HG02610 (cell line): ENCODE data around the gene KCNJ16.

Experiments
- ATAC-seq: cut with Tn5 transposase; IDR thresholded peaks from one replicate; pipeline ENCODE4 v1.9.1; 2021; ENCODE audit warnings: mild to moderate bottlenecking, moderate library complexity; ENCODE audit not compliant: unreplicated experiment

KCNJ16 gene

DNA sequence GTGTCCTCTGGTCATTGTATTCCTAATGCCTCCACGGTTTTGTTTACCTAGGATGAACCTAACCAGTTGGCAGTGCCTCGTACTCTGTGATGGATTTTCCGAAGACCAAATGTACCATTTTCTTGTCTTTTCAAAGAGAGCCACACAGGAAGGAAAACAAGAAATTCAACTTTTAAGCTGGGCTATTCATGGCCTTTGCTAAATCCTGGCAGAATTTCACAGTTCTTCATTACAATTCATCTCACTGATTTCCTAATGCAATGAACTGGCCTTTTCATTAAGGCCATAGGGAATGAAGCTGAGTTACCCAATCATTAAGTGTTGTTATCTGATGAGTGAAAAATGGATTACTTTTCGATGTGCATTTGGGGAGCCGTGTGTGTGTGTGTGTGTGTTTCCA, 7.9 kb upstream of the KCNJ16 start:
- ATAC-seq, result no peak

DNA sequence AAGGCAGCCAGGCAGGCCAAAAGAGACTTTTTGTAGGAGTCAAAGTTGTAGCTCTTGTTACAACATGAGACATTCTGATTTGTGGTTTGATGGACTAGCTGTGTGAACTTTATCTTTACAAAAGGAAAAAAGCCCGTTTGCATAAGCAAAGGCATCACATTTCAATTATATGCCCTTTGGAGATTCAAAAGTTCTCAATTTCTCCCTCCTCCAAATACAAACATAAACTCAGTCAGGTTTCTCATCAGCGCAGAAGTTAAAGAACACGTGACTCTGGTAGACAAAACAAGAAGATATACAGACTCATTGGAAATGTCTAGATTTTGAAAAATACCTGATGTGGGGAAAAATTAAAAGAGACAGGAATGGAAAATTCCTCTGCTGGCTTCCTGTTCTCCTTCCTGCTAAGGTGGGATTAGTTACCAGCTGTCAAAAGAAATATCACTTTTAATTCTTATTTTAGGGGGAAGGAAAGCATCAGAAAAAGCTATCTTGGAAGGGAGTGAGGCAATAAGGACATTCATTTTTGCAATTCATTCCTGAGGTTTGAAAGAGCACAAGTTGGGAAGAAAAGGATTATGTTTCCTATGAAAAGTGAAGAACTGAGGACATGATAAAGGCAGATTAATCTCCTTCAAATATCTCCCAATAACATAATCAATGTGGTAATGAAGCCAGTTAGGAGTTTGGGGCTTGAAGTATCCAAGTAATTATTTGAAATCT, 4.6 kb upstream of the KCNJ16 start:
- no peak for ATAC-seq

DNA sequence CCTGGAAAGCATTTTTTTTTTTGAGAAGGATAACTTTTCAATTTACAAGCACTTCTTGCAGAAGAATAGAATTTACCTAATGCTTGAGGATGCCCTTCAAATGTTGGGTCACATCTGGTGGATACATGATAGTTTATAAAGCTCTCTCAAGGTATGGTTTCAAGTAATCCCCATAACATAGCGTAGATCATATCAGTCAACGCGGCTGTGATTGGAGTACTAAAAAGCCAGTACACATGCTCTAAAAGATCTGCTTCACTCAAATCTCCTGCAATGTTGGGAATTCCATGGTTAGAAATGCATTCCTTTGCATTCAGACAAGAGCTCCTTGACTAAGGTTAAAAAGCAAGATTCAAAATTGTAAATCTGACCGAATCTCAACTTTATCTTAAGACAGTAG, 3.9 kb upstream of the KCNJ16 start:
- no peak for ATAC-seq

DNA sequence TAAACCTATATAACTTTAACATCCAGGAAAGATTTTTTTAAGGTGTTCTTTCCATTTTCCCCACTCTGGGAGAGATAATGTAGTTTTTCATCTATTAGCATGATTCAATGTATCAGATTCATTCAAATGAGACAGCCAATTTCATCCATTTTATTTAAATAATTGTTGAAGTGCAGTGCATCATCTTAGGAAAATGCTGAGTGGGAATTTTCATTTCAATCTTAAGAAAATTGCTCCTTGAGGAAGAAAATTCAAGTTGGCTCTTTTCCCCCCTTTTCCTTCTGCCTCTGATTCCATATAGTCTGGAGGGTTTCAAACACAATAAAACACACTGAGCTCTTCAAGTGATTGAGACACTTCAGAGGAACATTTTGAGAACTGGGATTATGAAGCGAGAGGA, 3.4 kb upstream of the KCNJ16 start:
- no peak for ATAC-seq

DNA sequence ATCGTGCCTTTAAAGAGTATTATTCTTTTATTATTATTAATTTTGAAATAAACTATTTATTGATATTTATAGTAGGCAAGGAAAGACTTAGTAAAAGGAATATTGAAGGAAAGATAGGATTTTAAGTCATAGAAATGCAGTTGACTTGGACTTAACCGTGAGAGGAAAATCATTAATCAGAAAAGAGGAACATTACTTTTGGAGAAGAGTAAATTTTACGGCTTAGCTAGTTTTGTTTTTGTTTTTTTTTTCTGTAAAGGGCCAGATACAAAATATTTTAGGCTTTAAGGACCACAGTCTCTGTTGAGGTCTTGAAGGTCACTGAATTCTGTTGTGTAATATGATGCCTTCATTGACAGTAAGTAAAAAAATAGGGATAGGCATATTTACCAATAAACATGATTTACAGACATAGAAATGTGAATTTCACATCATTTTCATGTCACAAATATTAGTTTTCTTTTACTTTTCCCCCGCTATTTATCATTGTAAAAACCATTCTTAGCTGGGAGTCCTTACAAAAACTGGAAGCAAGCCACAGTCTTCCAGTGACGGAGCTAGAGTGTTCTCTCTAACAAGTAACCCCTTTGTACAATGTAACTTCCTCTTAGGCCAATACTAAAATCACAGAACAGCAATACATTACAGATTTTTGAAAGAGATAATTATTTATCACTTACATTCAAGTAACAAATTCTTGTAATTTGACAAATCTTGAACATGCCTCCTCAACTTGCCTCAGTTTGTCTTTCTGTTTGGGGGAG, 2.3 kb upstream of the KCNJ16 start:
- ATAC-seq, result no peak

DNA sequence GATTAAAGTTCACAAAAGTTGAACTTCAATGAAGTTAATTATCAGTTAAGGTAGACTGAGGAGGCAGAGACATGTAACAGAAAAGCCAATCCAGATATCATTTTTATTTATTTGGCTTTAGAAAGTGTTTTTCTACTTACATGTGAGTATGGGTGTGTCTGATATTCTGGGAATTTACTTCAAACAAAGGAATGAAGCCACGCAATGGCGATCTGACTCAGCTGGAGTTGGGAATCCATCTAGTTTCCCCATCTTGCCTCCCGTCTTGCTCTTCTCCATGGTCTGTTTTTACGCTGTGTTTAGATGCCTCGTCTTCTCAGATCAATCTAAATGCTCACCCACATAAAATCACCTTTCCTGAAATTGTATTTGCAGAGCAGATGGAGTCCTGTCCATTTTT, 1.7 kb upstream of the KCNJ16 start:
- no peak for ATAC-seq

DNA sequence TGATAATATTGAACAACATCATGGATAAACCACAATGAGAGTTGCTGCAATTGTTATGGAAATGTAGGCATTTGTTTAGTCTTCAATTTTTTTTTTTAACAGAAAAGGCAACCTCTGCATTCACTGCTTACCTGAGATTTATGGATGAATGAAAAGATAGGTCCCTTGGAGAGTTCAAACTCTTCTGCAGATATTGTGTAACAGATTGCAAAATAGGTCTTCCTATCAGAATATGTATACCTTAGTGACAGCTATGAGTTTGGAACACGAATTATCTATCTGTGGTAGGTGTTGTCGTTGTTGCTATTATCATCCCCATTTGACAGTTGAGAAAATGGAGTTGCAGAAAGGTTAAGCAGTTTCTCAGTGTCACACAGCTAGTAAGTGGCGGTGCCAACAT, 1.2 kb upstream of the KCNJ16 start:
- no peak for ATAC-seq

DNA sequence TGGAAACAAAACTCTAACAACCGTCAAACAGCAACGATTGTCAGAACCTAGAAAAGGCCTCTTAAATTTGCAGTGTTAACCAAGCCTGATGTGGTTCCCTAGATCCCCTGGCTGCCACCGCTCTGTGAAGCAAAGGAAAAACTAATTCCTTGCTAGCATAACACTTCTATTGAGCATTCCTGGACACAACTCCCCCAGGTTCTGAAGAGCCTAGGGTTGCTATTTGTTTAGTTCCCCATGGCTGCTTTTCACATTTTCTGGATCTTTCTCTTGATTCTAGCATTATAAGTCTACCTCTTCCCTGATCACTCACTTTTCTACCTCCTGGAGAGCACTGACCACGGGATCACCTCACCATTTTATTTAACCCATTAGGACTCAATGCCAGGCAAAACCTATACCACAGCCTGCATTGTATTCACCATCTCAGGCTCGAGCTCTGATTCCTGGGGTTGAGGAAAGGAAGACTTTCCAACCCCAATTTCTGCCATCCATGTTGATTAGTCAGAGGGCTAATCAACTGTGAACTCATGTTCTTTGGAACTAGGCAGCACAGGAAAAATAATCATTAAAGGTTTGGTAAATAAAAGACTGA, 692 bp upstream of the KCNJ16 start:
- no peak for ATAC-seq

DNA sequence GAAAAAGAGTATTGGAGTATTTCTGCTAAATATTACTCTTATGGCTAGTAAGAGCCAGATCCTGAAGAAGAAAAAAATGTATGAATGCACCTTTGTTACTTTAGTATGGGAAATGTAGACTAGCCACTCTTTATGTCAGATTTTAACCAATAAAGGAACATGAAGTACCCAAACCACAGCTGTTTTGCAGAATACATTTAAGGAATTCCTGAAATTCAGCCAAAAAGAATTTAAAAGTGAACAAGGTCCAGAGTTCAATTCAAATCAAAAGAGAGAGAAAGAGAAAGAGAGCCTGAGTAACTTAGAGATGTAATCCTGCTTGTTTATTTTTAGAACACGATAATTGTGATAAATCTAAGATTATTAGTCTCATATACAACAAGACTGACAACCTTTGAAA, 1.2 kb downstream of the KCNJ16 start:
- no peak for ATAC-seq

DNA sequence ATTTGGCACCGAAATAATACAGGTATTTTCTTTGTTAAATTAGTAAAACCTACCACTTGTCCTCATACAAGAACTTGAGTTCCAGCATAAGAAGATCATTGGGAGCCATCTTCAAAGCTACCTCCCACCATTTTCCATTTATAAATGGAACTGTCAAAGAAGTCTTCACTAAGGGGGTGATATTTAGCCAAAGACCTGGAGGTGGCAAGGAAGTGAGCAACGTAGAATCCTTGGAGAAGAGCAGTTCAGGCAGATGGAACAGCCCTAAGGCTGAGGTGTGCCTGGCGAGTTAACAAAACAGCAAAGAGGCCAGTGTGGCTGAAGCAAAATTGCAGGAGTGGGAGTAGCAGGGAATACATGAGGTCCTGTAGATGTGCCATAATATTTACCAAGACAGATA, 1.8 kb downstream of the KCNJ16 start:
- ATAC-seq, result no peak

DNA sequence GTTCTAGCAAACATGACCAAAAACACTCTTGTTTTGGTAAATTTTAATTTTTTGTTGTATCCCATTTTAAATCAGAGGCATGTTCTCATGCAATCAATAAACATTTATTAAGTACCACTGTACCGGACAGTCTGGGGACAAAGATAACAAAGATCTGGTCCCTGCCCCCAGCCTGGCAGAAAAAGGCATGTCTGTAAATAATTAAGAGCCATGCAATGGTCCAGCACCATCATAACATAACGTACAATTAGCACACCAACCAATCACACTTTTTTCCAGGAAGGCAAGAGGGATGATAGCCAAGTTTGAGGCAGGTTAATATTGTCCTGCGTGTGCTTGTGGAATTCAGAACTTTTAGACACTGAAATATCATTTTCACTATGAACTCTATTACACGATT, 3.5 kb downstream of the KCNJ16 start:
- ATAC-seq, result no peak

DNA sequence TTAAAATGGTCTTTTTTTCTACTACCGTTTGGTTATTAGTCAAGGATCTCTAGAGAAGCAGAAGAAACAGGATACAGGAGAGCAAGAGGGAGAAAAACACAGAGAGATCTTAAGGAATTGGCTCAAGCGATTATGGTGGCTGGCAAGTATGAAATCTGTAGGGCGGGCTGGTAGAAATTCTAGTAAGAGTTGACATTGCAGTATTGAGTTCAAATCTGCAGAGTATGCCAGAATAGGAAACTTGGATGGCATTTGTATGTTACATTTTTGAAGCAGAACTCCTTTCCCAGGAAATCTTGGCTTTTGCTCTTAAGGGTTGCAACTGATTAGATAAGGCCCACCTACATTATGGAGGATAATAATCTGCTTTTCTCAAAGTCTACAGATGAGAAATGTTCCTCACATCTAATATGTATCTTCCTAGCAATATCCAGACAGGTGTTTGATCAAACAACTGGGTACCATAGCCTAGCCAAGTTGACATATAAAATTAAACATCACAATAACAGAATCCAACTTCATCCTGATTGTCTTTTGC, 4.0 kb downstream of the KCNJ16 start:
- ATAC-seq, result no peak

DNA sequence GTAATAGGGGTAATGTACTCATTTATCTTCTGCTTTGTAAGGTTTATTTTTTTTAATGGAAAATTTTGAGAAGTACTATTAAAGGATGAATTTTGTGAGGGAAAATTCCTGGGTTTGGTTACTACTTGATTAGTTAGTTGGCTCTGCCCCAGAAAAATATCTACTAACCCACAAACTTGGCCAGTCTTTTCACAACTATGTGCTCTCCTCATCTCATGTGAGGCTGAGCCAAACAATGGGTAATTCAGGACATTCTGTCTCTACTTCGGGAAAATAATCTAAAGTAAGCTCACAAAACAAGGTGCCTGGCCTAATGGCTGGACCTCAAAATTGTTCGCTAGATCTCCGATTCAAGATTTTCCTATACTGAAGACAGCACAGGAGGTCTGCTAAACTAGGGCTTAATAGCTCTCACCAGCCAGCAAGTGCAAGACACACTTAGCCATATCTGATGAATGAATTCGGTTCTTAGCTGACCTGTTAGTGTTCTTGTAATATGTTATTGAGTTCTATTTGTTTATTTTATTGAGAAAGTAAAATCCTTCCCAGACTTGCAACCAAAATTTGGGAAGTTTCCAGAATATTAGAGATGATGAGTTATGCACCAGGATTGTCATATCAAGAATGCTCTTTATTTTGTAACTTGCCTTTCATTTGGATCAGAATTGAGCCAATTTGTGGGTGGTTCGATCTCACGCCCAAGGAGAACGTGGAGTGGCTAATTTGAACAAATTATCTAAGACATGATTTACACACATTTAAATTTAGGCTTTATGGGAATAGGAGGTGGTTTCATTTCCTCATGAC, 5.7 kb downstream of the KCNJ16 start:
- ATAC-seq, result no peak

DNA sequence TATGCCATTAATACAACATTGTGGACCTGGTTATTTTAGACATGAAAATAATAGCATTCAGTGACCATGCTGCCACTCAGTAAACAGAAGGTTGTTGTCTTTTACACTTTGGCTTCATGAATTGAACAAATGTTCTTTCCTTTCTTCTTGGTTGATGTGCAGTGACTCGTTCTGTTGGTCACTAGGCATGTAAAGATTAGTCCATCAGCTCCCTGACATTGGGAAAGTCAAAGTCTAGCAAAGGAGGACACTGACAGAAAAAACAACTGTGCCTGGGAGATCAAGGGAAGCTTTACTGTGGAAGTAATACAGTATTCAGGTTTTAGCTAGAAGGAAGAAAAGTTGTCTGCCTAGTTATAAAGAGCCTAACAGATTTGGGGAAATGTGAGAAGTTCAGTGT, 6.9 kb downstream of the KCNJ16 start:
- no peak for ATAC-seq

DNA sequence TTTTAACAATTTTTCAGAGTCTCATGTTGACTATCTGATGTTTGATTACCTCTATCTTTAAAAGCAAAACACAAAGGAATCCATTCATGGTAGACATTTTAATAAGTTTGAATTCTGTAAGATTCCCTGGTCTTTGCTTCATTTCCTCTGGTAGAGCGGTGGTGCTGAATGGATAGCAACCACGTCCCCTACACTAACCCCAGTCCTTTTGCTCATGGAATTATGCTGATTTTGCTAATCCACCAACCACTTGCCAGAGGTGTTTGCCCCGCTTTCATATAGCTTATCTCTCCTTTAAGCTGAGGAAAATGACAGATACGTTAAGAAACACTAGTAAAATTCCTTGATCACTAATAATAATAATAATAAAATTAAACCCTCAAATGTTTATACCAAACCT, 9.5 kb downstream of the KCNJ16 start:
- no peak for ATAC-seq

DNA sequence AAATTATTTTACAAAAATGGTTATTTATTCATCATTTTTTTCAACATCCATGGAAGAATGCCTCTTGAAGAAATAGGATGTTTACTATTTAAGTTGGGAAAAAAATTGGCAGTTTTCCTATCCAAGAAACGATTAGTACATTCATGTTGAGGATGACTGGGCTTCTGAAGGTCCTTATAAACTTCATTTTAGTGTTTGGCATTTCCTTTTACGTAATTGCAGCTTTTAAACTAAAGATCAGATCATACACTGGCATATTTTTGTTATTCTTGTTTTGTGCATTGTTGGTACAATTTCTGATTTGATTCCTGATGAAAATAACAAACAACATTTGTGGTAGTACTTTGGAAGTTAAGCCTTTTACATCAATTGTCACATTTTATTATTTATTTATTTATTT, 11.5 kb downstream of the KCNJ16 start:
- ATAC-seq, result no peak

DNA sequence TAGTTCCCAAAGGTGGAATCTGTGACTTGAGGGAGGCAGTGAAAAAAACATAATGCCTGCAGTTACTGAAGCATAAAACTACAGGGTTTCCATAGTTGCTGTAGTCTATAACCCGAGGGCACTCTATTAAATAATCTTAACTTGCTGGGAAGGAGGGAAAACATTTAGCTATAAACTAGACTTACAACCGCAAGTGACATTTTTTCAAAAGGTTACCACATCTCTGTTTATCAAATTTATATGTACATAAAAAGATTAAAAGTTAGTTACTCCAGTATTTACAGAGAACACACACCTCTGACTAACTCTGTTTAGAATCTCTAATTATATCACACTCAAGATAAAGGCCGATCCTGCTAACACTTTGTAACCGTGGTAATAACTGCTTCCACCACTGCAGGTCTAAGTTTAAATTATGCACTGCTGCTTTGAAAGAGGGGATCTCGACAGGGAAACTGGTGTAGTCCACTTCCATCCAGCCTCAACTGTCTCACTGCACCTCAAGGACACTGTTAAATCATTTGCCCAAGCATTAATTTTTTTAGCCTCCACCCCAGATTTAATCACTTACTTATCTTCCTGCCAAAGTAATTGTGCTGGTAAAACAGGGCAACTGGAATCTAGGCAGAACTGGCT, 14.6 kb downstream of the KCNJ16 start:
- ATAC-seq, result no peak

DNA sequence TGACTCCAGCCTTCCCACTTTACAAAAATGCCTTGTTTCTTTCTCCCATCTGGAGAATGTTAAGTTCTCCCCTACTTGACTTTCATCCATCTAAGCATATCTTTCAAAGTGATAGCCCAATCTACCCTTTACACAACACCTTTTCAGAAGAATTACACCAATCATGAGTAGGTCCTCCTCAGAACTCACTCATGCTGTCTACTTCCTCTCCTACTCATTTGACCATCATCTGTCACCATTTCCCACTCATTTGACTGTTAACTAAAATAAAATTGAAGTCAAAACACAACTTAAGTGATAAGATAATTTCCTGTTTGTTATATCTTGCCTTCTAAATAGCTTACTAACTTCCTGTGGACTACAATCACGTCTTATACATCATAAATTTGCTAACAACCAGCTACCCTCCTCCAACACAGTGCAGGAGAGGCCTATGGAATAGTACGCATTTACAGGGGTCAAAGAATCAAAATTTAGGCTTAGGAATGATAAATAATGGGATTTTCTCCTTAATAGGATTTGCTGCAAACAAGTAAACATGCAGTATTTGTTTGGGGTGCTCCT, 16.1 kb downstream of the KCNJ16 start:
- ATAC-seq, result no peak

DNA sequence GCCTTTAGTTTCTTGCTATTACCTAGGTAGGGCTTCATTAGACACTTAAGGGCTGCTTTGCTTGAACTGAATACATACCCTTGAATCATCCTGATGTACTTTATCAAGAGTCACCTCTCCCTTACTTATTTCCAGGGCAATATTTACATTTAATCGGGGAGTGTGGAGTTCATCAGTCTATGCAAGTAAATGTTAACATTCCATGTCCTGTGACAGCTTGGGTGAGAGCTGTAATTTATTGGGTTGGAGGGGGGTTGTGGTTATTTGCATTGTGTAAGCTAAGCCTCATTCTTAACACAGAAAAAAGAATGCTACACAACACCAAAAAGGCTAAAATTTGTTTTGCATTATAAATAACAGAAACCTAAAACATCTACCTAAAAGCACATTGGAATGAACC, 16.7 kb downstream of the KCNJ16 start:
- no peak for ATAC-seq

DNA sequence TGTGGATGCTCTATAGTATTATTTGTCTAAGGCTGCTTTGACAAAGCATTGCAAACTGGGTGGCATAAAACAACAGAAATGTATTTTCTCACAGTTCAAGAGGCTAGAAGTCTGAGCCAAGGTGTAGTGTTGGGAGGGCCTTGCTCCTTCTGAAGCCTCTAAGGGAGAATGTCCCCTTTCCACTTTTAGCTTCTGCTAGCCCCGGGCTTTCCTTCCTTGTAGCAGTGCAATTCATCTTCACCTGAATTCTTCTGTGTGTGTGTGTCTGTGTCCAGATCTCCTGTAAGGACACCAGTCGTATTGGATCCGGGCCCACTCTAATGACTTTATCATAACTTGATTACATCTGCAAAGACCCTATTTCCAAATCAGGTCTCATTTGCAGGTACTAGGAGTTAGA, 18.1 kb downstream of the KCNJ16 start:
- ATAC-seq, result no peak
